HG02885 (cell line): Measurements from ENCODE around the gene TMEM40.
"Not testable (repeated sequence)": the region's sequence is repeated elsewhere in the genome, so short reads cannot be mapped to it uniquely, and the experiment has no call there.

Source experiments
- ATAC-seq: cut with Tn5 transposase; IDR thresholded peaks from one replicate; pipeline ENCODE4 v1.9.1; 2021; ENCODE audit warnings: mild to moderate bottlenecking; ENCODE audit not compliant: unreplicated experiment, poor library complexity

Gene TMEM40

DNA sequence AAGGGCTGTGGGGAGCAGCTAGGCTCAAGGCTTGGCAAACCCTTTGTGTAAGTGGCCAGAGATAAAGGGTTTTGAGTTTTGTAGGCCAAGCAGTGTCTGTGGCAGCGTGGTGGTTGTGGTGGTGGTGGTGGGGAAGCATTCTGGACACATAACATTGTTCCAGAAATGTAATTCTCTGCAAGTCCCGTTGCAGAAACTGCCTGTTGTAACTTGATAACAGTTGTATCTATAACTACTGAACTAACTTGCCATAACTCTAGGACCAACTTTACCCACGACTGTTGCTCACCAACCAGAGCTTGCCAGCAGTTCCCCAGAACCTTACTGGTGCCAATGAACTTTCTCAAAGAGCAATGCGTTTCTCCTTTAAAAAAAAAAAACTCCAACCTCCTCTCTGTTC, 18.1 kb upstream of the TMEM40 start:
- no peak for ATAC-seq

DNA sequence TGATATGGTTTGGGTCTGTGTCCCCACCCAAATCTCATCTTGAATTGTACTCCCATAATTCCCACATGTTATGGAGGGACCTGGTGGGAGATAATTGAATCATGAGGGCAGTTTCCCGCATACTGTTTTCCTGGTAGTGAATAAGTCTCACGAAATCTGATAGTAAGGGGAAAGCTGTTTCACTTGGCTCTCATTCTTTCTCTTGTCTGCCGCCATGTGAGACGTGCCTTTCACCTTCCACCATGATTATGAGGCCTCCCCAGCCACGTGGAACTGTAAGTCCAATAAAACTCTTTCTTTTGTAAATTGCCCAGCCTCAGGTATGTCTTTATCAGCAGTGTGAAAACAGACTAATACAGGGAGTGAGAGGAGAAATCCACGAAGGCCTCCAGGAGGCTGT, 16.9 kb upstream of the TMEM40 start:
- ATAC-seq = not testable (repeated sequence)

DNA sequence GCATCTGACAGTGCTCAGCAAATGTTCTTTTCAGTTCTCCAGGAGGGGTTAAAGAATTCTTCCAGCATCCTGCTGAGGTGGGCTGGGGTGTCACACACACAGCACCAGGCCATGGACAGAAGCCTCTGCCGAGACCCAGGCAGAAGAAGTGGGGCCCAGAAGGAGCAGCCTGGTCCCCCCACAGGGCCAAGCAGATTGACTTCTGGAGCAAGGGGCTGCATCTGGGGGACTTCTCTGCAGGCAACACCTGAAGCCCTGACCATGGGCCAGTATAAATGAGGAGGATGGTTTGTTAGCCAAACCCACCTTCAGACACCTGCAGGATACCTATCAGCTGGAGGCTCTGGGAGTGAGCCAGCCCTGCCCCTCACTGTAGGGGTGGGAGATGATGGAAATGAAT, 16.2 kb upstream of the TMEM40 start:
- no peak for ATAC-seq

DNA sequence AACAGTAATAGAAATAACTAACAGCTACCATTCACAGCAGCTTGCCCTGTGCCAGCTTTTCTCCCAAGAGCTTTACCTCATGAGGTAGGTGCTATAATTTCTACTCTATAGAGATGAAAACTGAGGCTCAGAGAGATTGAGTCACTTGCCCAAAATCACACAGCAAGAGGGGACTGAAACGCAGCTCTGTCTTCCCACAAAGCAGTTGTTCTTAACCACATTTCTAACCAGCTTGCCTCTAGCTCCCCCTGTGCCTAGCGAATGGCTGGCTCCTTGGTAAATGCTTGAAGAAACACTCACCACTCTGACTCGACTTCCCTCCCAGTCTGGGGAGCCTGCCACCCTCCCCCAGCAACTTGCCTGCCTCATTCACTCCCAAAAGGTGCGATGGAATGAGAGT, 15.6 kb upstream of the TMEM40 start:
- no peak for ATAC-seq

DNA sequence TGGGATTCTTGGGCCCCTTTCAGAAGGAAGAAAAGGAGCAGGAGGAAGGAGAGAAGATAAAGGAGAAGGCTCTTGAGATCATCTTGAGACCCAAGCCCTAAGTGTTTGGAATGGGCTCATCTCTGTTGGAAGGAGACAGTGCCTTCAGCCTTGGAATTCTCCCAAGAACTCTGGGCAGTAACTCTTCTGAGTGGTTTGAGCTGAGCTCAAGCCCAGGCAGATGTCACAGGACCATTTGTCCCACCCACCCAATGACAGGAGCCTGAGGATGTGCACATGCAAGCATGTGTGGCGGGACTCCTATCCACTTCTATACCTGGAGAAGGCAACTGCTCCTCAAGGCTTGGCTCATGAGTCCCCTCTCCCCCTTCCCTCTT, 14.6 kb upstream of the TMEM40 start:
- ATAC-seq = no peak

DNA sequence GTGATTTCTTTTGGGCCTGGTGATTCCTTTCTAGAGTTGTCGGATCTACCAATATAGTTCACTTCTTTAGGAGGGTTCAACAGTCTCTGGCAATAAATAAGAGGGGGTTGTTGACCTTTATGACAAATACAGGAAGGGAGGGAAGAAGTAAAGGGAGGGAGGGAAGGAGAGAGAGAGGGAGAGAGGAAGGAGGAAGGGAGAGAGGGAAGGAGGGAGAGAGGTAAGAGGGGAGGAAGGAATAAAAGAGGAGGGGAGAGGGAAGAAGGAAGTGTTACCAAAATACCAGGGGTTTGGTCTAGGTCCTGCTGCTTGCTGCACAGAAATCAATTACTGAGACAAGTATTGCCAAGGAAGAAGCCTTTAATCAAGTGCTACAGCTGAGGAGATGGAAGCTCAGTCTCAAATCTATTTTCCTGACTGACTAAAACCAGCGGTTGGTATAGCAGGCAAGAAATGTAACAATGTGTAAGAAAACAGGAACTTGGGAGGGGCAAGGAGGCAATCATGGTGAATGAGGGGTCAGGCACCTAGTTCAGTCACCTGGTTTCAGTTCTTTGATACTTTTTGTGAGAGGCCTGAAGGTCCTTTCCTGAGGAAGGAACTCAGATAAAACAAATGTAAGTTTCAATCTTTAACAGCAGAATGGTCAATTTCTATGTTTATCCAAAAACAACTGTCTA, 14.1 kb upstream of the TMEM40 start:
- no peak for ATAC-seq

DNA sequence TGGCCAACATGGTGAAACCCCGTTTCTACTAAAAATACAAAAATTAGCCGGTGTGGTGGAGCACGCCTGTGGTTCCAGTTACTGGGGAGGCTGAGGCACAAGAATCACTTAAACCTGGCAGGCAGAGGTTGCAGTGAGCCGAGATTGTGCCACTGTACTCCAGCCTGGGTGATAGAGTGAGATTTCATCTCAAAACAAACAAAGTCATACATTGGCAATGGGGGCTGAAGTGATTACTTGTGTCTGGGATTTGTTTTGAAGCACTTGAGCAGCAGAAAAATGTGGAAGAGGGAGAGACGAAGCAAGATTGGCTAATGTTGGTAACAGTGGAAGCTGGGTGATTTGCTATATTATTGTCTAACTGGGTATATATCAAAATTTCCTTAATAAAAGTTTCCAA, 13.4 kb upstream of the TMEM40 start:
- no peak for ATAC-seq

DNA sequence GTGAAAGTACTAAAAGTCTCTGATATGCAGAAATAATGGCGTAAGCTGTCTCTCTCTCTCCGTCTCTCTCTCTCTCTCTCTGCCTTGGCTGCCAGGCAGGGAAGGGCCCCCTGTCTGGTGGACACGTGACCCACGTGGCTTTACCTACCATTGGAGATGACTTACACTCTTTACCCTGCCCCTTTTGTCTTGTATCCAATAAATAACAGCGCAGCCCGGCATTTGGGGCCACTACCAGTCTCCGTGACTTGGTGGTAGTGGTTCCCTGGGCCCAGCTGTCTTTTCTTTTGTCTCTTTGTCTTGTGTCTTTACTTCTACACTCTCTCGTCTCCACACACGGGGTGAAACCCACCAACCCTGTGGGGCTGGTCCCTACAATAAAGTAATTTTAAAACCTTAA, 12.2 kb upstream of the TMEM40 start:
- no peak for ATAC-seq

DNA sequence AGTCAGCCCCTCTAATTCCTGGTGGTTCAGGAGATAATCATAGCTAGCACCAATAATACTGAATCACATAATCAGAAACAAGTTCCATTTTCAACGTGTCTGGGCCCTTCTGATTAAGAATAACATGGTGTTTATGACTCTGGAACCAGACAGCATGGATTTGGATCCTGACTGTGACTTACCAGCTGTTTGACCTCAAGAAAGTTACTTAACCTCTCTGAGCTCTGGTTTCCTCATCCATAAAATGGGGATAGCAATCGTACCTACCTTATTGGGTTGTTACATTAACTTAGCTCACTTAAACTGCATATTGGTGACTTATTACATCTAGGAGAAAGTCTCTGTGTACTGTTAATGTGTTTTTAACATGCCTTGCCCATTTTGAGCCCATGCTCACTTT, 10.7 kb upstream of the TMEM40 start:
- ATAC-seq = no peak

DNA sequence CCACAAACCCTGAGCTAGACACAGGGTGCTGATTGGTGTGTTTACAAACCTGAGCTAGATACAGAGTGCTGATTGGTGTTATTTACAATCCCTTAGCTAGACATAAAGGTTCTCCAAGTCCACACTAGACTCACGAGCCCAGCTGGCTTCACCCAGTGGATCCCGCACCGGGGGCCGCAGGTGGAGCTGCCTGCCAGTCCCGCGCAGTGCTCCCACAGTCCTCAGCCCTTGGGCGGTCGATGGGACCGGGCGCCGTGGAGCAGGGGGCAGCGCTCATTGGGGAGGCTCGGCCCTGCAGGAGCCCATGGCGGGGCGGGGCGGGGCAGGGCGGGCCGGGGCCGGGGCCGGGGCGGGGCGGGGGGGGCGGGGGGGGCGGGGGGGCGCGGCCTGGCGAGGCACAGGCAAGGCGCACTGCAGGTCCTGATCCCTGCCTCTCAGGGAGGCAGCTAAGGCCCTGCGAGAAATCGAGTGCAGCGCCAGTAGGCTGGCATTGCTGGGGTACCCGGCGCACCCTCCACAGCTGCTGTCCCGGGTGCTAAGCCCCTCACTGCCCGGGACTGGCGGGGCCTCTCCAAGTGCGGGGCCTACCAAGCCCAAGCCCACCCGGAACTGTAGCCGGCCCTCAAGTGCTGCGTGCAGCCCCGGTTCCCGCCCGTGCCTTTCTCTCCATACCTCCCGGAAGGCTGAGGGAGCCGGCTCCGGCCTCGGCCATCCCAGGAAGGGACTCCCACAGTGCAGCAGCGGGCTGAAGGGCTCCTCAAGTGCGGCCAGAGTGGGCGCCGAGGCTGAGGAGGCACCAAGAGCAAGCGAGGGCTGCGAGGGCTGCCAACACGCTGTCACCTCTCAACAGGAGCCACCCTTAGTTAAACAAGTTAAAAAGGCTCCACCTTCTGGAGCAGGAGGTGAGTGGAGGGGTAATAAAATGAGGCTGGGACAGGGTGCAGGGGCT, 9.8 kb upstream of the TMEM40 start:
- no peak for ATAC-seq

DNA sequence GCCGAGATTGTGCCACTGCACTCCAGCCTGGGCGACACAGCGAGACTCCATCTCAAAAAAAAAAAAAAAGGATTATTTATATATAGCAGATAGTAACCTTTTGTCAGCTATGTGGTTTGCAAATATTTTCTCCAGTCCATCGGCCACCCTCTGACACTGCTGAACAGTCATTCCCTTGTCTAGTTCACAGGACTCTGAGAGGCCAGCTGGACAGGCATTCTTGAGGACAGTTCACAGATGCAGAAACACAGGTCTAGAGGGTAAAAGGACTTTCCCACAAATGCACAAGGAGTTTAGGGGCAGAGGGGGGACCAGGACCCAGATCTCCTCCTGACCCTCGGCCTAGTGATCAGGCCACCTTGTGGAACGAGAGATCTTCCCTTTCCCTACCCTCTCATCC, 7.5 kb upstream of the TMEM40 start:
- no peak for ATAC-seq

DNA sequence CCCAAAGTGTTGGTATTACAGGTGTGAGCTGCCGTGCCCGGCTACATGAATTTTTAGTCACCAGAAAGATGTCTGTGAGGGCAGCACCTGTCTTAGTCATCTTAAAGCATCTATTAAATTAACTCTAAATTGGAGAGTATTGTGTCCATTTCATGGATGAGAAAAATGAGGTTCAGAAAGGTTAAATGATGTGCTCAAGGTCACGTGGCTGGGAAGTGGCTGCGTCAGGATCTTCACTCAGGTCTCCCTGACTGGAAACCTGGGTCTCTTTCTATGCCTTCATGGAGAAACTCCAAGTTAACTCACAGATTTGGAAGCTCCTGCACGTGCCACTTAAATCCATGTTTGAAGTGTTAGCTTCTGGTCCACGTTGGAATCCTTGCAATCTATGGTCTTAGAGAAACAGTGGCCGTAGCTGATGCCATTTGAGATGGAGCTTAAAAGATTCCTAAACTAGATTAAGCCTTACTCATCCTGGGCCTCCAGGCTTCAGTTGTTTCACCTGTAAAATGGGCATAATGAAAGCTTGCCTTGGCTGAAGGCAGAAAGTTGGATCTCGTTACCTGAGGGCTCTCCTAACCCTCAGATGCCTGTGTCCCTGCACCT, 5.2 kb upstream of the TMEM40 start:
- ATAC-seq = no peak

DNA sequence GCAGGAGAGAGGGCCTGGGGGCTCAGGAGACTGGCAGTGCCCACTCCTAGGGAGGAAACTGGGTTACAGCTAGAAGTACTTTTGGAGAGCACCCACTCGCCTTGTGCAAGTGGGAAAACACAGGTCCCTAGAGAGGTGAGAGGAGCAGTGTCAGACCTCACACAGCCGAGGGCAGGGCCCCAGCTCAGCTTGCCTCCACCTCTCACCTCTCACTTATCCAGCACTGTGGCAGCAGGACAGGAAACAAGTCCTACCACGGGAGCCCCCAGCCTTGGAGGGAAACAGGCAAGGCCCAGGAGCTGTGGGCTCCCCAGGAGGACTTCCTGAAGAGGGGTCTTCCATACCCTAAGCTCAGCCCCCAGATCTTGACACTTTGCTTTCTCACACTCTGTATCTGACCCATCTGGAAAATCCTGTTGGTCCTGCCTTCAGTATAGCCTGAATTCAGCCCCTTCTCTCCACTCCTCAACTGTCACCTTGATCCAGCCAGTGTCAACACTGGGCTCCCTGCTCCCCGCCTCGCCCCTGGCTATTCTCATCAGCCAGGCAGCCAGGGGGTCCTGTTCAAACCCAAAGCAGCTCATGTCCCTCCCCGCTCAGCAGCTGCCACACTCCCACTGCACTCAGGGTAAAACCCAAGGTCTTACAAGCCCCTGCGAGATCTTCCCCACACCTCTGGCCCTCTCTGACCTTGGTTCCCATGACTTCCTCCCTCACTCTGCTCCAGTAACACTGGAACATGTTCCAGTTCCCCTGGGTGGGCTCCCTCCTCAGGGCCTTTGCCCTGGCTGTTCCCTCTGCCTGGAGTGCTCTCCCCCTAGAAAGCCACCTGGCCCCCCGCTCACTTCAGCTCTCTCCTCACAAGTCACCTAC, 870 bp upstream of the TMEM40 start:
- no peak for ATAC-seq

DNA sequence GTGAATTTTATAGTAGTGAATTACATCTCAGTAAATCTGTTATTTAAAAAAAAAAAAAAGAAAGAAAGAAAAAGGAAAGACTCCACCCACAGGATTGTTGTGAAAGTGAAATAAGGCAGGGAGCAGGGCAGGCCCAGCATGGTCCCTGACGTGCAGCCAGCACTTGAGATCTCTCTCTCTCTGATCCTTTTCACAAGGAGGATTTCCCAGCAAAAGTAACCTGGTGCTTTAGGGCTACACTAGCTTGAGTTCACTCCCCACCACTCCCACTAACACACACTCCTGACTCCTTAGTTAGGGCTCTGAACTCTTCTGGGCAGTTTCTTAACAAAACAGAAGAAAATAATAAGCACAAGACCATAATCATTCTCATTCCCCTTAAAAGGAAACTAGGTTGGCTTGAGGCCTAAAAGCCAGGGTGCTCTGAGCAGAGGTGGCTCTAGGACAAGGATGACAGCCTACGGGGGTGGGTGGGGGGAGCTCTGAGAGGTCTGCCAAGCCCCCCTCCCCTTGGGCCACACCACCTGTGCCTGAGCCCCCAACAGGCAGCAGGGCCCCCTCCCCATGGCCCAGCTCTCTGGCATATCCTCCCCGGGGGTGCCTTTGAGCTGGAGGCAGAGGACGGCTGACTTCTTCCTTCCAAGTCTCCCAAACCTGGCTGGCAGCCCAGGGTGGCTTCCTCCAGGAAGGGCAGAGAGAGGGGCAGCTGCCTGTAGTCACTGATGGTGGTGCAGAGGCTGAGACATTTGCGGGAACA, 856 bp downstream of the TMEM40 start:
- ATAC-seq = no peak

DNA sequence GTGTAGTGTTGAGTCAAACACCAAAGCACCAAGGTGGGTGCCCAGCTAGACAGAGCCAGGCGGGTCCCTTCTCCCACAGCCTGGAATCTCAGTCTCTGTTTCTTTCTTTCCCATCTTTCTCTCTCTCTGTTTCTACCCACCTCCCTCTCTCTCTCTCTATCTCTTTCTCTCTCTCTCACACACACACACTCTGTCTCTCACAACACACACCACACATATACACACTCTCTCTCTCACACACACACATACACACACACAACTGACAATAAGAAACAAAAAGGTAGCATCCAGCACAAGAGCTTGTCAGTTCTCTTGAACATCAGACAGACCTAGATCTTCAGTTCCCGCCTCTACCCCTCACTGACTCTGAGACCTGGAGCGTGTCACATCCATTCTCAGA, 2.4 kb downstream of the TMEM40 start:
- ATAC-seq = no peak

DNA sequence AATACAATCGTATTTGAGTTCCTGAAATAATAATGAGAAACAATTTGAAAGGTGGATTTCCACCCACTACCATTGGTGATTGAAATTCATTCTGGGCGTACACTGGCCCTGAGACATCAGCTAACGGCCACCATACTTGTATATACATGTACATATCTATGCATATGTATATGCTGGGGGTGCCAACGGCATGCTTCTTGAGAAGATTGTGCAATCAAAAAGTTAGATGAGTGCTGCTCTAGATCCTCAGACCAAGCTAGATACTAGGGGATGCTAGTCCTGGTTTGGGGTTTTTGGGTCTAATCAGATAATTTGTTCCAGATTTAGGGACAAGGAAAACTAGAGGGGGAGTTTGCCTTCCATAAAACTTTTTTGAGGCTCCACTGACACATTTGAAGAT, 2.9 kb downstream of the TMEM40 start:
- ATAC-seq = no peak

DNA sequence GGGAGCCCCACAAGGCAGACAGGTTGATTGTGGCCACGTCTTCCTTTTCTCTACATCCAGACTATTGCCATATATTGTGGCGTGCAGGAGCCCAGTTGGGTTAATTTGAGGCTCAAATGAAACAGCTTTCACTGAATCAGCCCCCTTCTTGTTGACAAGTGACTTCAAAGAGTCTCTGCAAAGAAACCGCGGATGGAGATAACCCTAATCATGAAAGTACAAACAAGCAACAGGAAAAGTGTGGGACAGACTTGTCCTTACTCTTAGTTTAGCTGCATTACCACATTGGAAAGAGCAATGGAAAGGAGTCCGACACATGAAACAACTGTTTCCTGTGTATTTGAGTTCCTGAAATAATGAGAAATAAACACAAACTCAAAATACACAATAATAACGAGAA, 3.3 kb downstream of the TMEM40 start:
- no peak for ATAC-seq

DNA sequence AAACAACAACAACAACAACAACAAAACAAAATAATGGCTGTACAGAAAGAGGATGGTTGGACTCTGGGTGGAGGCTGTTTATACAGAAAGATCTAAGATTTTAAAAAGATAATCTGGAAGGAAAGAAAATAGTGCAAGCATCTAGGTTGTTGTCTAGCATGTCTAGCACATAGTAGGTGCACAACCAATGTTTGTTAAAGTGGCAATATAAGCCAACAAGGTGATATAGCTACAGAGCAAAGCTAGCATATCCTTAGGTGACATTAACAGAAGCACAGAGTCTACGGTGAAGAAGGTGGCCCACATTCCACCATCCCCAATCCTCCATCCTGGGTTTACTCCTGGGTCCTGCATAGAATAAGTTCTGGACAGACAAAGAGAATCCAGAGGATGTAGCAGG, 4.7 kb downstream of the TMEM40 start:
- no peak for ATAC-seq

DNA sequence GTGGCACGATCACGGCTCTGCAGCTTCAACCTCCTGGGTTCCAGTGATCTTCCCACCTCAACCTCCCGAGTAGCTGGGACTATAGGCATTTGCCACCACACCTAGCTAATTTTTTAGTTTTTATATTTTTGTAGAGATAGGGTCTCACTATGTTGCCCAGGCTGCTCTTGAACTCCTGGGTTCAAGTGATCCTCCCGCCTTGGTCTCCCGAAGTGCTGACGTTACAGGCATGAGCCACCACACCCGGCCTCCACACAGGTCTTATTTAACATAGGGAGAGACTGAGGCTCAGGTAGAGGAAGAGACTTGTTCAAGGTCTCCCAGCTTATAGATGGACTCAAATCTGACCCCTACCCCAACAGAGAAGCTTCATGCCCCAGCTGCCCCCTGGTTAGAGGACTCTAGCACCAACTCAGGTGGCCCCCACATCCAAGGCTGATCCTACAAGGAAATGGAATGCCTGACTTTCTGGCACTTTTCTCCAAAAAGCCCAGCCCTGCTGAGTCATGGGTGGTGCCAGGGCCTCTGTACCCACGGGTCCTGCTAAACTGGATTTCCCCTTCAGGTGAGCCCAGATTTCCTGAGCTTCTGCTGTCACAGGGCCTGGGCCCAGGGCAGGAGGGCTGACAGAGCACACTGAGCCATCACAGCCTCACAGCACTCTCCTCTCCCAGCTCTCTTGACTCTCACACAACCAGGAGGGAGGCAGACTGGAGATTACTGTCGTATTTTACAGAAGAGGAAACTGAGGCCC, 5.6 kb downstream of the TMEM40 start:
- ATAC-seq = no peak
